Ishikawa (cell line): ENCODE results near the gene BABAM1.

Experiments used
- CEBPB ChIP-seq: IDR thresholded peaks from 2 replicates; pipeline ENCODE4 v1.6.1; 2012
- CREB1 ChIP-seq: IDR thresholded peaks from 2 replicates; pipeline ENCODE4 v1.6.1; 2012; ENCODE audit warnings: low read depth
- EGR1 ChIP-seq: IDR thresholded peaks from 2 replicates; pipeline ENCODE4 v1.6.1; 2012
- EP300 ChIP-seq: IDR thresholded peaks from 2 replicates; pipeline ENCODE4 v1.6.1; 2012; ENCODE audit warnings: borderline replicate concordance
- FOXM1 ChIP-seq: IDR thresholded peaks from 2 replicates; pipeline ENCODE4 v1.6.1; 2012; ENCODE audit warnings: low read depth, borderline replicate concordance
- MAX ChIP-seq: IDR thresholded peaks from 2 replicates; pipeline ENCODE4 v1.6.1; 2012
- NFIC ChIP-seq: IDR thresholded peaks from 2 replicates; pipeline ENCODE4 v1.6.1; 2012
- RAD21 ChIP-seq: IDR thresholded peaks from 2 replicates; pipeline ENCODE4 v1.6.1; 2012; ENCODE audit warnings: low read depth
- REST ChIP-seq: IDR thresholded peaks from 2 replicates; pipeline ENCODE4 v1.6.1; 2012; ENCODE audit warnings: low read depth, mild to moderate bottlenecking
- TAF1 ChIP-seq: IDR thresholded peaks from 2 replicates; pipeline ENCODE4 v1.6.1; 2012; ENCODE audit warnings: low read depth, mild to moderate bottlenecking
- TCF12 ChIP-seq: IDR thresholded peaks from 2 replicates; pipeline ENCODE4 v1.6.1; 2012; ENCODE audit warnings: low read depth
- TEAD4 ChIP-seq: IDR thresholded peaks from 2 replicates; pipeline ENCODE4 v1.6.1; 2012
- YY1 ChIP-seq: IDR thresholded peaks from 2 replicates; pipeline ENCODE4 v1.6.1; 2012; ENCODE audit warnings: low read depth
- ZBTB7A ChIP-seq: IDR thresholded peaks from 2 replicates; pipeline ENCODE4 v1.6.1; 2012; ENCODE audit warnings: low read depth
- TF ChIP-seq, protein P1 (sequence below): IDR thresholded peaks from 2 replicates; pipeline ENCODE4 v1.6.1; 2012

BABAM1 gene

GRCh38 chr19:17260842-17261325 is 6.4 kb upstream of the BABAM1 start:
- TF ChIP-seq TAF1 (no peak), EGR1 (no peak), REST (no peak), YY1 (no peak), MAX (peak; percentile 68), TEAD4 (no peak), FOXM1 (no peak), CREB1 (no peak), ZBTB7A (no peak), RAD21 (peak; percentile 72), EP300 (no peak), NFIC (no peak)
- TF ChIP-seq, protein P1, sequence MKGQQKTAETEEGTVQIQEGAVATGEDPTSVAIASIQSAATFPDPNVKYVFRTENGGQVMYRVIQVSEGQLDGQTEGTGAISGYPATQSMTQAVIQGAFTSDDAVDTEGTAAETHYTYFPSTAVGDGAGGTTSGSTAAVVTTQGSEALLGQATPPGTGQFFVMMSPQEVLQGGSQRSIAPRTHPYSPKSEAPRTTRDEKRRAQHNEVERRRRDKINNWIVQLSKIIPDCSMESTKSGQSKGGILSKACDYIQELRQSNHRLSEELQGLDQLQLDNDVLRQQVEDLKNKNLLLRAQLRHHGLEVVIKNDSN, result no peak

- TF ChIP-seq TEAD4 (no peak), CREB1 (no peak), REST (no peak), TCF12 (no peak), EP300 (no peak), YY1 (no peak)
Measured at GRCh38 chr19:17262557-17262956, 4.7 kb upstream of the BABAM1 start.

- TF ChIP-seq YY1, result no peak
Measured at GRCh38 chr19:17263712-17264640, 3.3 kb upstream of the BABAM1 start.

DNA sequence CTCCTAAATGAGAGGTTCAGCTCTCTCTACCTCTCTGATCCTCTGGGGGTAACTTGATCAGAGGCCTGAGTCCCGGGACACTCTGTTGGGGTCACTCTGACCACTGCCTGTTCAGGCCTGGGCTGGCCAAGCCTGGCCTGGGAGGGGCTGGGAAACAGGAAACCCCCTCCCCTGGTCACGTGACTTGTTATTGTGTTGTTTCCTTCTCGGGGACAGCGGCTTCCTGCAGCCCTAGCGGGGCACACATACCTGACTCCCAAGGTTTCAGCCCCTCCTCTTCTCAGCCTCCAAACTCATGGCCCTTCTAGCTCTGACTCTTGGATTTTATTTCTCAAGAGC is 2.6 kb upstream of the BABAM1 start, which contains the start of gene USHBP1:
TSS of gene USHBP1 (minus strand) at position 105 of the 339 bp plus-strand sequence. CDS start 446 bp downstream, outside the sequence.
- TF ChIP-seq, protein P1, result peak; percentile 63
- TF ChIP-seq NFIC, result no peak

DNA sequence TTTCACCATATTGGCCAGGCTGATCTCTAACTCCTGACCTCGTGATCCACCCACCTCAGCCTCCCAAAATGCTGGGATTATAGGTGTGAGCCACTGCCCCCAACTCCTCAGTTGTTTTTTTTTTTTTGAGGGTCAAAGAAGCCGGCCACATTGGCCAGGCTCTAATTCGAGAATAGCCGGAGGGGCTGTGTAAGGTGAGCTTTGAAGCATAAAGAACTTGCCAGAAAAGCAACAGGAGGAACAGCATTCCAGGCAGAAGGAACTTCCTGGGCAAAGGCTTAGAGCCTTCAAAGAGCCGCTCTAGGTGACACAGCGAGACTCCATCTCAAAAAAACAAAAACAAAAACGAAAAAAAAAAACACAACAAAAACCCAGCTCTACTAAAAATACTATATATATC is 1.2 kb upstream of the BABAM1 start:
- TF ChIP-seq EP300, result no peak

DNA sequence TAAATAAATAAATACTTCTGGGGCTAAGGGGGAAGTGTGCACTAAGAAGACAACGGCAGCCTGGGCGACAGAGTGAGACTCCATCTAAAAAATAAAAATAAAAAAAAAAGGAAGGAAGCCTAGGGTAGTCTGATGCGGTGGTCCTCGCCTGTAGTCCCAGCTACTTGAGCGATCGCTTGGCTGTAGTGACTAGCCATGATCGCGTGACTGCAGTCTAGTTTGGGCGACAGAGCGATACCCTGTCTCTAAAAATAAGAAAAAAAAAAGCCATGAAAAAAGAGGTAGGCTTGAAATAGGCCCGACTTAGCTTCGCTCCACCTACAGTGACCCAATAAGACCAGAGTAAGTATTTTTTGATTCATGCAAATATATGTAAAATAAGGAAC is 661 bp upstream of the BABAM1 start:
- TF ChIP-seq NFIC (no peak), YY1 (no peak), TAF1 (no peak), FOXM1 (no peak), REST (no peak), TCF12 (no peak), MAX (no peak), CREB1 (no peak), EGR1 (no peak), RAD21 (no peak), CEBPB (no peak), ZBTB7A (no peak), EP300 (no peak), TEAD4 (no peak)
- TF ChIP-seq, protein P1, result no peak
